ENCODE measurements around the gene RFX2.

GRCh38 chr19:6041991-6042481 lies 68.3 kb downstream of the RFX2 start:
- TF ChIP-seq EP300 (IDR thresholded peaks at IDR 0.05) (no peak), CTCF (IDR thresholded peaks at IDR 0.05) (no peak), BCL3 (IDR thresholded peaks at IDR 0.05) (no peak)
